Measurements from ENCODE around the gene EFNA1.

DNA sequence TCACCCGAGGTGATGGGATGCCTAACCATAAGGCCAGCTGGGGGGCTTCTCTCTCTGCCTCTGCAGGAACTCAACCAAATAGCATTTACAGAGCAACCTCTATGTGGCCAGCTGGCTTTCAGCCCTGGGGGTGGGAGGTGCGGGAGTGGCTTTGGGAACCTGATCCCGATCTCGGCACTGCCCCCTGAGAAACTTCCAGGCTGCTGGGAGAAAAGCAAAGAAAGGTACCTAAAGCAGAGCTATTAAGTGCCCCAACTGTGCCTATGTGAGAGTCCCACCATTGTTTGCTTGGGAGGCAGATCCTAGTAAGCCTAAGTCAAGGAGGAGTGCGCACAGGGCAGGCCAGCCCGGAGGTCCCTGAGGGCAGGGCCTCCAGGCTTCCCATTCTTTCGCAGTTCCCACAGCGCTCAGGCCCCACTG is 38.4 kb downstream of the EFNA1 start:
- TF ChIP-seq, protein P1, sequence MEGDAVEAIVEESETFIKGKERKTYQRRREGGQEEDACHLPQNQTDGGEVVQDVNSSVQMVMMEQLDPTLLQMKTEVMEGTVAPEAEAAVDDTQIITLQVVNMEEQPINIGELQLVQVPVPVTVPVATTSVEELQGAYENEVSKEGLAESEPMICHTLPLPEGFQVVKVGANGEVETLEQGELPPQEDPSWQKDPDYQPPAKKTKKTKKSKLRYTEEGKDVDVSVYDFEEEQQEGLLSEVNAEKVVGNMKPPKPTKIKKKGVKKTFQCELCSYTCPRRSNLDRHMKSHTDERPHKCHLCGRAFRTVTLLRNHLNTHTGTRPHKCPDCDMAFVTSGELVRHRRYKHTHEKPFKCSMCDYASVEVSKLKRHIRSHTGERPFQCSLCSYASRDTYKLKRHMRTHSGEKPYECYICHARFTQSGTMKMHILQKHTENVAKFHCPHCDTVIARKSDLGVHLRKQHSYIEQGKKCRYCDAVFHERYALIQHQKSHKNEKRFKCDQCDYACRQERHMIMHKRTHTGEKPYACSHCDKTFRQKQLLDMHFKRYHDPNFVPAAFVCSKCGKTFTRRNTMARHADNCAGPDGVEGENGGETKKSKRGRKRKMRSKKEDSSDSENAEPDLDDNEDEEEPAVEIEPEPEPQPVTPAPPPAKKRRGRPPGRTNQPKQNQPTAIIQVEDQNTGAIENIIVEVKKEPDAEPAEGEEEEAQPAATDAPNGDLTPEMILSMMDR (conservative IDR thresholded peaks at IDR 0.05 in 1 of 2, IDR thresholded peaks at IDR 0.05 in 1 of 2; ENCODE audit: extremely low read depth in 1 of 2, insufficient read depth in 1 of 2, low read depth in 1 of 2, low read length in 2 of 2): no peak
- no peak for TF ChIP-seq EZH2 (IDR thresholded peaks at IDR 0.05; ENCODE audit: borderline replicate concordance, low read length)

All from mammary epithelial cell (primary cell).